ES-I3 (cell line): Measurements from ENCODE around the gene DNAH5.
"Not testable (repeated sequence)": the region's sequence is repeated elsewhere in the genome, so short reads cannot be mapped to it uniquely, and the experiment has no call there.

Experiments
- H3K36me3 ChIP-seq: 2 replicates; pipeline ENCODE4 v1.6.1; 2013; ENCODE audit warnings: mild to moderate bottlenecking, low read length, control low read depth, moderate library complexity; ENCODE audit not compliant: insufficient read depth
- H3K4me1 ChIP-seq: 2 replicates; pipeline ENCODE4 v1.6.1; 2013; ENCODE audit warnings: mild to moderate bottlenecking, control low read depth, low read length; ENCODE audit not compliant: insufficient read depth
- H3K9ac ChIP-seq: 2 replicates; pipeline ENCODE4 v1.6.1; 2013; ENCODE audit warnings: low read depth, mild to moderate bottlenecking, low read length, moderate library complexity
- H3K9me3 ChIP-seq: 2 replicates; pipeline ENCODE4 v1.6.1; 2013; ENCODE audit warnings: mild to moderate bottlenecking, low read length, moderate library complexity; ENCODE audit not compliant: control insufficient read depth, insufficient read depth

The DNAH5 gene

GRCh38 chr5:13944560-13945199 is at the start of gene DNAH5:
Gene DNAH5, minus strand, starts transcription at chr5:13944688. Its CDS starts 250 bp downstream, at chr5:13944438.
- no peak within 1 kb of the TSS for H3K9ac ChIP-seq
- H3K4me1 ChIP-seq, result peaks cover 9% of the 10 kb centered on the region; the same call in 1 of the 2 replicates
- no peaks in the 10 kb centered on the region for H3K9me3 ChIP-seq
- no peaks in the 10 kb centered on the region; the same call in 1 of the 2 replicates for H3K36me3 ChIP-seq

GRCh38 chr5:13993926-13994325 is 49.4 kb upstream of the DNAH5 start:
- Histone ChIP-seq H3K36me3 (no peaks in the 10 kb centered on the region), H3K9ac (no peak overlapping the region), H3K4me1 (no peaks in the 10 kb centered on the region), H3K9me3 (0 out of 2 replicates have a peak, but pooled peaks cover 7% of the 10 kb centered on the region)

GRCh38 chr5:13992795-13993194 is 48.3 kb upstream of the DNAH5 start:
- H3K9me3 ChIP-seq, result 0 out of 2 replicates have a peak, but pooled peaks cover 7% of the 10 kb centered on the region
- H3K9ac ChIP-seq, result no peak overlapping the region
- no peaks in the 10 kb centered on the region for H3K4me1 ChIP-seq
- no peaks in the 10 kb centered on the region for H3K36me3 ChIP-seq

- Histone ChIP-seq H3K9ac (no peak overlapping the region), H3K36me3 (no peaks in the 10 kb centered on the region), H3K9me3 (0 out of 2 replicates have a peak, but pooled peaks cover 5% of the 10 kb centered on the region), H3K4me1 (no peaks in the 10 kb centered on the region)
Observed at GRCh38 chr5:13991365-13991764, 46.9 kb upstream of the DNAH5 start.

GRCh38 chr5:13990896-13991295 is 46.4 kb upstream of the DNAH5 start:
- 0 out of 2 replicates have a peak, but pooled peaks cover 2% of the 10 kb centered on the region for H3K9me3 ChIP-seq
- H3K36me3 ChIP-seq, result no peaks in the 10 kb centered on the region
- H3K4me1 ChIP-seq, result no peaks in the 10 kb centered on the region
- H3K9ac ChIP-seq, result no peak overlapping the region

- H3K36me3 ChIP-seq, result no peaks in the 10 kb centered on the region
- no peaks in the 10 kb centered on the region for H3K4me1 ChIP-seq
- no peak overlapping the region for H3K9ac ChIP-seq
- no peaks in the 10 kb centered on the region for H3K9me3 ChIP-seq
Observed at GRCh38 chr5:13989832-13990231, 45.3 kb upstream of the DNAH5 start.

- H3K4me1 ChIP-seq, result no peaks in the 10 kb centered on the region
- no peaks in the 10 kb centered on the region for H3K9me3 ChIP-seq
- H3K36me3 ChIP-seq, result no peaks in the 10 kb centered on the region
- H3K9ac ChIP-seq, result no peak overlapping the region
Observed at GRCh38 chr5:13987843-13988464, 43.5 kb upstream of the DNAH5 start.

- H3K4me1 ChIP-seq, result no peaks in the 10 kb centered on the region
- no peaks in the 10 kb centered on the region for H3K36me3 ChIP-seq
- H3K9ac ChIP-seq, result no peak overlapping the region
- no peaks in the 10 kb centered on the region for H3K9me3 ChIP-seq
Observed at GRCh38 chr5:13985731-13986418, 41.4 kb upstream of the DNAH5 start.

GRCh38 chr5:13984888-13985287 is 40.4 kb upstream of the DNAH5 start:
- not testable (repeated sequence) for H3K9ac ChIP-seq, H3K36me3 ChIP-seq, H3K9me3 ChIP-seq, H3K4me1 ChIP-seq

- H3K4me1 ChIP-seq, result peaks cover 5% of the 10 kb centered on the region; the same call in 1 of the 2 replicates
- H3K9ac ChIP-seq, result no peak overlapping the region
- no peaks in the 10 kb centered on the region for H3K36me3 ChIP-seq
- H3K9me3 ChIP-seq, result no peaks in the 10 kb centered on the region
Observed at GRCh38 chr5:13976867-13977830, 32.7 kb upstream of the DNAH5 start.

- H3K36me3 ChIP-seq, result no peaks in the 10 kb centered on the region
- H3K9ac ChIP-seq, result no peak overlapping the region
- H3K4me1 ChIP-seq, result peaks cover 5% of the 10 kb centered on the region; the same call in 1 of the 2 replicates
Observed at GRCh38 chr5:13976223-13976622, 31.7 kb upstream of the DNAH5 start.

GRCh38 chr5:13975246-13975645 is 30.8 kb upstream of the DNAH5 start:
- Histone ChIP-seq H3K4me1 (peaks cover 5% of the 10 kb centered on the region; the same call in 1 of the 2 replicates), H3K9me3 (no peaks in the 10 kb centered on the region), H3K9ac (no peak overlapping the region), H3K36me3 (no peaks in the 10 kb centered on the region)

More at GRCh38 chr5:13976223-13976622, 31.7 kb upstream of the DNAH5 start:
- no peaks in the 10 kb centered on the region for H3K9me3 ChIP-seq

GRCh38 chr5:13973724-13974123 is 29.2 kb upstream of the DNAH5 start:
- Histone ChIP-seq H3K9me3 (no peaks in the 10 kb centered on the region), H3K9ac (no peak overlapping the region), H3K4me1 (peaks cover 5% of the 10 kb centered on the region; the same call in 1 of the 2 replicates), H3K36me3 (no peaks in the 10 kb centered on the region)

GRCh38 chr5:13972029-13972428 is 27.5 kb upstream of the DNAH5 start:
- no peaks in the 10 kb centered on the region for H3K36me3 ChIP-seq
- H3K4me1 ChIP-seq, result peaks cover 1% of the 10 kb centered on the region; the same call in 1 of the 2 replicates
- H3K9me3 ChIP-seq, result no peaks in the 10 kb centered on the region

More at GRCh38 chr5:13972029-13972428, 27.5 kb upstream of the DNAH5 start:
- no peak overlapping the region for H3K9ac ChIP-seq
